Measurements from ENCODE around the gene FBXO38.
"Not testable (repeated sequence)": the region's sequence is repeated elsewhere in the genome, so short reads cannot be mapped to it uniquely, and the experiment has no call there.

The FBXO38 gene

DNA sequence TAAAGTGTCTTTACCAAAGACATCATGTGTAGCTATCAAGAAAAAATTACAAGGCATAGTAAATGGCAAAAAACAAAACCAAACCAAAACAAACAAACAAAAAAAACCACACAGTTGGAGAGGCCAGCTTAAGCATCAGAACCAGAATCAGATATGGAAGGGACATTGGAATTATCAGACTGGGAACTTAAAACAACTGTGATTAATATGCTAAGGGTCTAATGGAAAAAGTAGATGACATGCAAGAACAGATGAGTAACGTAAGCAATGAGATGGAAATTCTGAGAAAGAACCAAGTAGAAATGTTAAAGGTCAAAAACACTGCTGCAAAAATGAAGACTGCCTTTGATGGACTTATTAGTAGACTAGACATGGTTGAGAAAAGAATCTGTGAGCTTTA is 75.9 kb downstream of the FBXO38 start:
- Histone ChIP-seq H3K4me3 (ENCODE audit: low read depth in 1 of 2, low read length in 1 of 2) (no peak overlapping the region), H3K4me1 (ENCODE audit: control insufficient read depth in 1 of 2, insufficient read depth in 1 of 2, low read depth in 1 of 2, low read length in 1 of 2) (no peaks in the 10 kb centered on the region), H3K27me3 (no peaks in the 10 kb centered on the region), H3K9me3 (no peaks in the 10 kb centered on the region), H3K27ac (no peak overlapping the region), H3K36me3 (no peaks in the 10 kb centered on the region)
- TF ChIP-seq, protein P1, sequence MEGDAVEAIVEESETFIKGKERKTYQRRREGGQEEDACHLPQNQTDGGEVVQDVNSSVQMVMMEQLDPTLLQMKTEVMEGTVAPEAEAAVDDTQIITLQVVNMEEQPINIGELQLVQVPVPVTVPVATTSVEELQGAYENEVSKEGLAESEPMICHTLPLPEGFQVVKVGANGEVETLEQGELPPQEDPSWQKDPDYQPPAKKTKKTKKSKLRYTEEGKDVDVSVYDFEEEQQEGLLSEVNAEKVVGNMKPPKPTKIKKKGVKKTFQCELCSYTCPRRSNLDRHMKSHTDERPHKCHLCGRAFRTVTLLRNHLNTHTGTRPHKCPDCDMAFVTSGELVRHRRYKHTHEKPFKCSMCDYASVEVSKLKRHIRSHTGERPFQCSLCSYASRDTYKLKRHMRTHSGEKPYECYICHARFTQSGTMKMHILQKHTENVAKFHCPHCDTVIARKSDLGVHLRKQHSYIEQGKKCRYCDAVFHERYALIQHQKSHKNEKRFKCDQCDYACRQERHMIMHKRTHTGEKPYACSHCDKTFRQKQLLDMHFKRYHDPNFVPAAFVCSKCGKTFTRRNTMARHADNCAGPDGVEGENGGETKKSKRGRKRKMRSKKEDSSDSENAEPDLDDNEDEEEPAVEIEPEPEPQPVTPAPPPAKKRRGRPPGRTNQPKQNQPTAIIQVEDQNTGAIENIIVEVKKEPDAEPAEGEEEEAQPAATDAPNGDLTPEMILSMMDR (IDR thresholded peaks at IDR 0.05) = no peak

DNA sequence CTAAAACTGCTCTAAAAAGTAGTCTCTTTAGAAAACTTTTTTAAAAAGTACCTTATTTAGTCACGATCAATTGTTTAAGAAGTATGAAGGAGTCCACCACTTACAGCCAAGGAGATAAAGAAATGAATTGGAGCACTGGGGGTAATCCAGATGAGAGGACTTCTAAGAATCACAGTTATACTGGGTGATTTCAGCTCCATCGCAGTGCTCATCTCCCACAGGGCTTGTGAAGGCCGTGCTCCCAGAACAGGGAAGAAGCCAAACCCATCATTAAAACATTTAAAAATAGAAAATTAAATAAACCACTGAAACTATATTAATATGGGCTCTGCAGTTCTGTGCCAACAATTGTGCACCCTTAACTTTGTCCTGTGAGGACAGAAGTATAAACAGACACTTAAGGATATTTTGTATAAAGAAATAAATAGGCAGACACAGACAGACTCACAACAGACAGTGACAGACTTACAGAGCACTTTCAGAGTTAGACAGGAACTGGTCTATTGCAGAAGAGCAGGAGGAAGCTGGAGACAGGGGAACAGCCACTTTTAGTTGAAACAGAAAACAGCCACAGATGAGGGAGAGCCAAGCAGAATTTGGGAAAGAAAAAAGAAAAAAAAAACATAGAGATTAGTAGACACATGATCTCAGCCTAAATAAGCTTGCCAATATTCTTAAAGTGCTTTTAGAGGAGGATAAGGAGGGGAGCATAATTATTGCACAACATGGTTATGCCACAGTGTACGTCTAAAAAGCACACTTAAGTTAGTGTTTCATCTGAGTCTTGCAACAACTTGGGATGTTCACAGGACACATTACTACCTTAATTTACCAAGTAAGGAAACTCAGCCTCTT is 81.8 kb downstream of the FBXO38 start:
- H3K36me3 ChIP-seq = no peaks in the 10 kb centered on the region
- peak overlapping the region; percentile 64 for H3K27ac ChIP-seq
- H3K4me3 ChIP-seq (ENCODE audit: low read depth in 1 of 2, low read length in 1 of 2) = peak overlapping the region; percentile 22 to 37
- TF ChIP-seq, protein P1 (IDR thresholded peaks at IDR 0.05) = no peak
- H3K4me1 ChIP-seq (ENCODE audit: control insufficient read depth in 1 of 2, insufficient read depth in 1 of 2, low read depth in 1 of 2, low read length in 1 of 2) = peaks cover 19 to 22% of the 10 kb centered on the region in 2 experiments
- H3K9me3 ChIP-seq = no peaks in the 10 kb centered on the region
- H3K27me3 ChIP-seq = no peaks in the 10 kb centered on the region

DNA sequence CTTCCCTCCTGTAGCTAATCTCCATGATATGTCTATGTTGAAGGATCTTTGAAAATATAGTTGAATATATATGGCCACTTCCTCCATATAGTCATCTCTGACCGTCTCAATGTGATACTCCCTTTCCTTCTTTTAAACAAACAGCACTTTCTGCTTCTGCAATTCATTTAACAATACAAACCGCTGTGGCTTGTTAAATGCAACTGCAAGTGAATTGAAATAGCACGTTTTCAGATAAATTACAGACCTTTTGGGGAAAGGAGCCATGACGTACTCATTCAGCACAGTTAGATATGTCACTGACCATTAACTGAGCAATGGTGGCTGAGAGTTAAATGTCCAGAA is 82.5 kb downstream of the FBXO38 start:
- TF ChIP-seq, protein P1 (IDR thresholded peaks at IDR 0.05) = no peak
- Histone ChIP-seq H3K27ac (peak overlapping the region; percentile 64), H3K36me3 (no peaks in the 10 kb centered on the region), H3K4me1 (ENCODE audit: control insufficient read depth in 1 of 2, insufficient read depth in 1 of 2, low read depth in 1 of 2, low read length in 1 of 2) (peaks cover 19 to 22% of the 10 kb centered on the region in 2 experiments), H3K4me3 (ENCODE audit: low read depth in 1 of 2, low read length in 1 of 2) (peak overlapping the region; percentile 22 to 37), H3K9me3 (no peaks in the 10 kb centered on the region), H3K27me3 (no peaks in the 10 kb centered on the region)

DNA sequence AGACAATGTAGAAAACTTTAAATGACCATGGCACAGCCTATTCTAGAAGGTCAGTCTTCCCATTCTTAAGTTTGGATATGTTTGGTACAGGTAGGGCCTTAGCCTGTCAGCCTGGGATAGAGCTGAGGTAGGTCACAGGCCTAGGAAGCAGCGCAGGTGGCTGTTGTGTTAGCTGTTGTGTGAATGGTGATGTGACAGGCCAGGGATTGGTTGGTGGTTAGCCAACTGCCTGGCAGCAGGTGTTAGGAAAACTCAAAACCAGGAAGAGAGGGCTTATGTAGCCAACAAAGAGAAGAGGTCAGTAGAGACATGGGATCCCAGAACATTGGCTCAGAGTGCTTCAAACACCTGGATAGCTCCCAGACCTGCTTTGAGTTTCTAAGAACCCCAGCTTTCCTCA is 84.2 kb downstream of the FBXO38 start:
- H3K36me3 ChIP-seq = no peaks in the 10 kb centered on the region
- H3K9me3 ChIP-seq = no peaks in the 10 kb centered on the region
- peaks cover 19 to 25% of the 10 kb centered on the region in 2 experiments for H3K4me1 ChIP-seq (ENCODE audit: control insufficient read depth in 1 of 2, insufficient read depth in 1 of 2, low read depth in 1 of 2, low read length in 1 of 2)
- H3K4me3 ChIP-seq (ENCODE audit: low read depth in 1 of 2, low read length in 1 of 2) = no peak overlapping the region
- TF ChIP-seq, protein P1 (IDR thresholded peaks at IDR 0.05) = no peak
- no peak overlapping the region for H3K27ac ChIP-seq
- H3K27me3 ChIP-seq = no peaks in the 10 kb centered on the region

DNA sequence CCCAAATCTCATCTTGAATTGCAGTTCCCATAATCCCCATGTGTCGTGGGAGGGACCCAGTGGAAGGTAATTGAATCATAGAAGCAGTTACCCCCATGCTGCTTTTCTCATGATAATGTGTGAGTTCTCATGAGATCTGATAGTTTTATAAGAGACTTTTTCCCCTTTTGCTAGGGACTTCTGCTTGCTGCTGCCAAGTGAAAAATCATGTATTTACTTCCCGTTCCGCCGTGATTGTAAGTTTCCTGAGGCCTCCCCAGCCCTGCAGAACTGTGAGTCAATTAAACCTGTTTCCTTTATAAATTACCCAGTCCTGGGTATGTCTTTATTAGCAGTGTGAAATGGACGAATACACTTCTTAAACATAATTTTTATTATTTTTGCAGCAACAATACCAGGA is 85.0 kb downstream of the FBXO38 start:
- not testable (repeated sequence) for H3K36me3 ChIP-seq; H3K4me3 ChIP-seq (ENCODE audit: low read depth in 1 of 2, low read length in 1 of 2); H3K27me3 ChIP-seq; H3K9me3 ChIP-seq; H3K27ac ChIP-seq
- H3K4me1 ChIP-seq (ENCODE audit: control insufficient read depth in 1 of 2, insufficient read depth in 1 of 2, low read depth in 1 of 2, low read length in 1 of 2) = peaks cover 19 to 25% of the 10 kb centered on the region in 2 experiments

DNA sequence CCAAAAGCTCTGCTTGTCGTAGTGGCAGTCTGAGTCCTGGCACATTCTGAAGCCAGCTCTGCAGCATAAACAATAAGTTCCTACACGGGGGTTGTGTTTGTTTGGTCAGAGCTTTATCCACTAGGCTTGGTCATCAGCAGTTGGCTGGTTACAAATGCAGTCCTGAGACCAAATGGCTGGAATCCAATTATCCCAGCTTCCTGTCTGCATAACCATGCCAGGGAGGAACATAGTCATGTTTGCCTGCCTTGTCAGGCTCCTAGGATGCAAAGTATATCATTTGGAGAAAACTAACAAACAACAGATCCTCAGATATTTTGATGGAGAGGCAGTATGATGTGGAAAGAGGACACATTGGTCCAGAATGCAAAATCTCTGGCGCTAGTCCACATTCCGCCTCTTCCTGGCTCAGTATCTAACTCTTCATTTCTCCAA is 85.8 kb downstream of the FBXO38 start:
- no peaks in the 10 kb centered on the region for H3K27me3 ChIP-seq
- no peak overlapping the region for H3K27ac ChIP-seq
- no peaks in the 10 kb centered on the region for H3K9me3 ChIP-seq
- peaks cover 19 to 25% of the 10 kb centered on the region in 2 experiments for H3K4me1 ChIP-seq (ENCODE audit: control insufficient read depth in 1 of 2, insufficient read depth in 1 of 2, low read depth in 1 of 2, low read length in 1 of 2)
- no peaks in the 10 kb centered on the region for H3K36me3 ChIP-seq
- no peak overlapping the region for H3K4me3 ChIP-seq (ENCODE audit: low read depth in 1 of 2, low read length in 1 of 2)
- TF ChIP-seq, protein P1 (IDR thresholded peaks at IDR 0.05) = no peak

All from neutrophil (primary cell).